Body of pancreas (tissue), 4 donors: Measurements from ENCODE around the gene HERPUD1. TPM values are rescaled to one million over a fixed set of nuclear protein-coding genes. Genes with fewer than 3 reads are reported as not detected.

Experiments
- ATAC-seq: fragments of 150-250 bp; one replicate; pipeline ENCODE4 v1.9.1; 2016
- DNase-seq, 4 donors: peaks; one replicate each; pipeline ENCODE4 v3.0.0-alpha.2; 2019
- H3K27ac ChIP-seq, 4 donors: fragments of 200-600 bp; sonication (generic); 1 replicate in 3 of 4; 2 replicates in 1 of 4; pipeline versions ENCODE4 v1.5.1 to v1.6.1; 2016 to 2019; ENCODE audit warnings: mild to moderate bottlenecking in 1 of 4, mixed read lengths in 1 of 4, moderate library complexity in 1 of 4
- H3K27me3 ChIP-seq, 2 donors: fragments of 200-600 bp; sonication (generic); one replicate each; pipeline ENCODE4 v1.6.0; 2016; ENCODE audit warnings: mild to moderate bottlenecking in 1 of 2
- H3K36me3 ChIP-seq, 2 donors: fragments of 200-600 bp; sonication (generic); replicated peaks in 1 of 2; 2 replicates each; pipeline ENCODE4 v1.5.1; 2016; ENCODE audit warnings: low read depth in 2 of 2; ENCODE audit not compliant: insufficient read depth in 1 of 2
- H3K4me1 ChIP-seq: fragments of 200-600 bp; sonication (generic); one replicate; pipeline ENCODE4 v1.6.0; 2016
- H3K4me3 ChIP-seq, 2 donors: fragments of 200-600 bp; sonication (generic); 1 replicate in 1 of 2; 2 replicates in 1 of 2; pipeline ENCODE4 v1.5.1; 2016 to 2019
- H3K9me3 ChIP-seq, 3 donors: fragments of 200-600 bp; sonication (generic); 1 replicate in 2 of 3; 2 replicates in 1 of 3; pipeline ENCODE4 v1.5.1; 2016
- CTCF ChIP-seq, 7 experiments: fragments of 450-650 bp in 4 of 7; fragments of 200-600 bp in 3 of 7; sonication (generic) in 3 of 7; IDR thresholded peaks; one replicate each; pipeline ENCODE4 v1.5.1; 2016 to 2019; ENCODE audit warnings: antibody characterized with exemption in 7 of 7
- POLR2A ChIP-seq, 3 donors: fragments of 450-650 bp; IDR thresholded peaks; one replicate each; pipeline ENCODE4 v1.6.1; 2016; ENCODE audit warnings: antibody characterized with exemption in 3 of 3, mild to moderate bottlenecking in 2 of 3
- WGBS, 2 donors: methylation state at CpG; one replicate each; pipeline ENCODE4 v1.1.5; 2017; 5-methylcytosine and 5-hydroxymethylcytosine counted together
- intact Hi-C: fragments of 100-400 bp; cut with DNase I; formaldehyde crosslinking; loops from one replicate; pipeline ENCODE4 v1.15.1; 2023
- total RNA-seq, 2 donors: library from RNA; depleted of rRNA; stranded (reverse); fragments of >200 nt; gene quantifications; one replicate each; pipeline ENCODE4 v1.1.0, GENCODE V29; 2016

The HERPUD1 gene
- total RNA-seq, 2 donors from 2014 or later: 211 to 293 TPM

- Histone ChIP-seq H3K36me3 (no peaks in the 10 kb centered on the region), H3K4me1 (peaks cover 31% of the 10 kb centered on the region), H3K9me3 (no peaks in the 10 kb centered on the region), H3K27me3 (no peaks in the 10 kb centered on the region), H3K4me3 (no peak overlapping the region), H3K27ac (peak overlapping the region; percentile 69 to 87 (median 81))
- ATAC-seq (peak; percentile 94), DNase-seq (peak; percentile 61 to 83 (median 74))
- intact Hi-C loops: no loop called here
- peak in 2 of 3 donors; percentile 40 to 53 for TF ChIP-seq POLR2A (IDR thresholded peaks at IDR 0.05)
- TF ChIP-seq CTCF (IDR thresholded peaks at IDR 0.05): no peak
- 34 to 40% methylated on average over 8 of the region's 8 CpGs for WGBS, 2 donors
Observed at GRCh38 chr16:56897026-56897799, 34.7 kb upstream of the HERPUD1 start.

GRCh38 chr16:56898847-56899246, 33.1 kb upstream of the HERPUD1 start:
- H3K27ac ChIP-seq: no peak overlapping the region
- no peak for TF ChIP-seq POLR2A (IDR thresholded peaks at IDR 0.05)
- TF ChIP-seq CTCF (IDR thresholded peaks at IDR 0.05): no peak
- H3K4me3 ChIP-seq: no peak overlapping the region
- no peaks in the 10 kb centered on the region for H3K9me3 ChIP-seq
- H3K36me3 ChIP-seq: no peaks in the 10 kb centered on the region
- WGBS, 2 donors: 85 to 92% methylated on average over 8 of the region's 8 CpGs
- H3K27me3 ChIP-seq: no peaks in the 10 kb centered on the region
- ATAC-seq: no peak
- intact Hi-C loops: no loop called here
- H3K4me1 ChIP-seq: peaks cover 31% of the 10 kb centered on the region
- no peak for DNase-seq

GRCh38 chr16:56903866-56904265, 28.1 kb upstream of the HERPUD1 start:
- intact Hi-C loops: no loop called here
- DNase-seq: no peak
- H3K4me1 ChIP-seq: peaks cover 12% of the 10 kb centered on the region
- ATAC-seq: no peak
- 96 to 97% methylated on average over 2 of the region's 2 CpGs for WGBS, 2 donors
- TF ChIP-seq POLR2A (IDR thresholded peaks at IDR 0.05): no peak
- no peak for TF ChIP-seq CTCF (IDR thresholded peaks at IDR 0.05)
- H3K27me3 ChIP-seq: no peaks in the 10 kb centered on the region
- H3K36me3 ChIP-seq: no peaks in the 10 kb centered on the region
- H3K27ac ChIP-seq: no peak overlapping the region
- no peak overlapping the region for H3K4me3 ChIP-seq
- no peaks in the 10 kb centered on the region for H3K9me3 ChIP-seq

- H3K27ac ChIP-seq: no peak overlapping the region
- no peak for DNase-seq
- no peak for TF ChIP-seq CTCF (IDR thresholded peaks at IDR 0.05)
- TF ChIP-seq POLR2A (IDR thresholded peaks at IDR 0.05): no peak
- no peaks in the 10 kb centered on the region for H3K27me3 ChIP-seq
- ATAC-seq: no peak
- H3K4me3 ChIP-seq: no peak overlapping the region
- H3K36me3 ChIP-seq: no peaks in the 10 kb centered on the region
- H3K9me3 ChIP-seq: no peaks in the 10 kb centered on the region
- H3K4me1 ChIP-seq: peaks cover 29% of the 10 kb centered on the region
- intact Hi-C loops: no loop called here
- WGBS, 2 donors: 88 to 97% methylated on average over 3 of the region's 3 CpGs
Observed at GRCh38 chr16:56907401-56907800, 24.5 kb upstream of the HERPUD1 start.

- Histone ChIP-seq H3K4me3 (no peak overlapping the region), H3K27ac (no peak overlapping the region), H3K36me3 (no peaks in the 10 kb centered on the region), H3K9me3 (no peaks in the 10 kb centered on the region), H3K4me1 (peaks cover 31% of the 10 kb centered on the region), H3K27me3 (no peaks in the 10 kb centered on the region)
- intact Hi-C loops: no loop called here
- TF ChIP-seq POLR2A (IDR thresholded peaks at IDR 0.05) (no peak), CTCF (IDR thresholded peaks at IDR 0.05) (no peak)
- ATAC-seq: no peak
- 33 to 43% methylated on average over 7 of the region's 7 CpGs for WGBS, 2 donors
- no peak for DNase-seq
Observed at GRCh38 chr16:56909527-56909979, 22.4 kb upstream of the HERPUD1 start.
